HFFc6 (cell line): Measurements from ENCODE around the gene ARHGAP31. TPM values are rescaled to one million over a fixed set of nuclear protein-coding genes. Genes with fewer than 3 reads are reported as not detected.

Experiments used
- DNase-seq: peaks from one replicate; pipeline ENCODE4 v3.0.0-alpha.2; 2018
- H3K27ac Mint-ChIP-seq: 2 replicates; pipeline ENCODE4 v1.8.0; 2020; ENCODE audit warnings: mild to moderate bottlenecking, mixed read lengths
- H3K27me3 Mint-ChIP-seq: 2 replicates; pipeline ENCODE4 v1.8.0; 2021; ENCODE audit warnings: mild to moderate bottlenecking, moderate library complexity, mixed read lengths; ENCODE audit not compliant: insufficient read depth
- H3K36me3 Mint-ChIP-seq: 2 replicates; pipeline ENCODE4 v1.8.0; 2021; ENCODE audit warnings: low read depth, mixed read lengths
- H3K4me1 Mint-ChIP-seq: 2 replicates; pipeline ENCODE4 v1.8.0; 2020; ENCODE audit warnings: low read depth, mixed read lengths
- H3K4me3 Mint-ChIP-seq: 2 replicates; pipeline ENCODE4 v1.8.0; 2020; ENCODE audit warnings: mild to moderate bottlenecking, moderate library complexity, mixed read lengths
- H3K9me3 Mint-ChIP-seq: 2 replicates; pipeline ENCODE4 v1.8.0; 2020; ENCODE audit warnings: mild to moderate bottlenecking, mixed read lengths
- CTCF ChIP-seq: fragments of 200-600 bp; sonication (generic); IDR thresholded peaks from 2 replicates; pipeline ENCODE4 v1.5.0; 2021; ENCODE audit warnings: antibody characterized with exemption, mild to moderate bottlenecking
- total RNA-seq, 6 experiments: library from RNA; stranded (reverse); fragmentation: NEBNext Ultra II Directional; extraction: Animal tissue kit (Norgen Biotek cat#: 25700); gene quantifications; 2 replicates in 1 of 6; 3 replicates in 5 of 6; pipeline ENCODE4 v1.2.3, GENCODE V29; 2021

The ARHGAP31 gene
- total RNA-seq, 6 experiments from 2014 or later: 18.0 to 25.1 (median 20.5) TPM

GRCh38 chr3:119357190-119357589, 63.0 kb downstream of the ARHGAP31 start:
- Mint-ChIP-seq H3K36me3 (no peaks in the 10 kb centered on the region), H3K27ac (no peak overlapping the region), H3K9me3 (no peaks in the 10 kb centered on the region), H3K27me3 (no peaks in the 10 kb centered on the region), H3K4me1 (peaks cover 26% of the 10 kb centered on the region), H3K4me3 (no peak overlapping the region)
- no peak for TF ChIP-seq CTCF
- DNase-seq: no peak

GRCh38 chr3:119359476-119360326, 65.5 kb downstream of the ARHGAP31 start:
- no peaks in the 10 kb centered on the region for H3K36me3 Mint-ChIP-seq
- DNase-seq: no peak
- H3K9me3 Mint-ChIP-seq: no peaks in the 10 kb centered on the region
- H3K4me1 Mint-ChIP-seq: peaks cover 13% of the 10 kb centered on the region
- no peak overlapping the region for H3K4me3 Mint-ChIP-seq
- no peak for TF ChIP-seq CTCF
- peak overlapping the region; percentile 32; the same call in 1 of the 2 replicates for H3K27ac Mint-ChIP-seq
- no peaks in the 10 kb centered on the region for H3K27me3 Mint-ChIP-seq

- no peak overlapping the region for H3K4me3 Mint-ChIP-seq
- H3K27me3 Mint-ChIP-seq: no peaks in the 10 kb centered on the region
- no peak overlapping the region for H3K27ac Mint-ChIP-seq
- H3K4me1 Mint-ChIP-seq: peaks cover 13% of the 10 kb centered on the region
- H3K36me3 Mint-ChIP-seq: no peaks in the 10 kb centered on the region
- TF ChIP-seq CTCF: no peak
- DNase-seq: no peak
- H3K9me3 Mint-ChIP-seq: no peaks in the 10 kb centered on the region
Measured at GRCh38 chr3:119360736-119361462, 66.7 kb downstream of the ARHGAP31 start.

GRCh38 chr3:119362010-119362409, 67.8 kb downstream of the ARHGAP31 start:
- no peak for DNase-seq
- H3K36me3 Mint-ChIP-seq: no peaks in the 10 kb centered on the region
- H3K9me3 Mint-ChIP-seq: no peaks in the 10 kb centered on the region
- TF ChIP-seq CTCF: no peak
- H3K27ac Mint-ChIP-seq: no peak overlapping the region
- H3K27me3 Mint-ChIP-seq: no peaks in the 10 kb centered on the region
- peaks cover 9% of the 10 kb centered on the region for H3K4me1 Mint-ChIP-seq
- H3K4me3 Mint-ChIP-seq: no peak overlapping the region

- Mint-ChIP-seq H3K4me1 (0 out of 2 replicates have a peak, but pooled peaks cover 6% of the 10 kb centered on the region), H3K9me3 (no peaks in the 10 kb centered on the region), H3K27me3 (no peaks in the 10 kb centered on the region), H3K4me3 (no peak overlapping the region), H3K27ac (no peak overlapping the region), H3K36me3 (no peaks in the 10 kb centered on the region)
- no peak for DNase-seq
- TF ChIP-seq CTCF: no peak
Measured at GRCh38 chr3:119362940-119363725, 69.0 kb downstream of the ARHGAP31 start.
